Mesodermal cell (in vitro differentiated cells): ENCODE measurements around the gene PDXP.

ENCODE experiments used
- H3K27ac ChIP-seq: 2 replicates; pipeline ENCODE4 v1.7.0; 2013; ENCODE audit warnings: mild to moderate bottlenecking, low read depth, low read length, moderate library complexity; ENCODE audit not compliant: severe bottlenecking
- H3K36me3 ChIP-seq: 2 replicates; pipeline ENCODE4 v1.7.1; 2013; ENCODE audit warnings: mild to moderate bottlenecking, low read length, moderate library complexity; ENCODE audit not compliant: control insufficient read depth, insufficient read depth
- H3K4me1 ChIP-seq: one replicate; pipeline ENCODE4 v1.7.1; 2013; ENCODE audit warnings: mild to moderate bottlenecking, low read length; ENCODE audit not compliant: insufficient read depth, control insufficient read depth, poor library complexity, severe bottlenecking
- H3K4me3 ChIP-seq: 2 replicates; pipeline ENCODE4 v1.7.0; 2013; ENCODE audit warnings: low read length, control low read depth, mild to moderate bottlenecking; ENCODE audit not compliant: insufficient read depth, poor library complexity, severe bottlenecking; ENCODE audit errors: extremely low read depth
- H3K9me3 ChIP-seq: 2 replicates; pipeline ENCODE4 v1.7.1; 2013; ENCODE audit warnings: mild to moderate bottlenecking, low read length, moderate library complexity; ENCODE audit not compliant: control insufficient read depth
- WGBS, 2 experiments: methylation state at CpG; one replicate each; pipeline ENCODE4 v1.1.5; 2013; ENCODE audit warnings: missing lambda C conversion rate in 2 of 2; ENCODE audit not compliant: insufficient coverage in 2 of 2; 5-methylcytosine and 5-hydroxymethylcytosine counted together

PDXP gene

DNA sequence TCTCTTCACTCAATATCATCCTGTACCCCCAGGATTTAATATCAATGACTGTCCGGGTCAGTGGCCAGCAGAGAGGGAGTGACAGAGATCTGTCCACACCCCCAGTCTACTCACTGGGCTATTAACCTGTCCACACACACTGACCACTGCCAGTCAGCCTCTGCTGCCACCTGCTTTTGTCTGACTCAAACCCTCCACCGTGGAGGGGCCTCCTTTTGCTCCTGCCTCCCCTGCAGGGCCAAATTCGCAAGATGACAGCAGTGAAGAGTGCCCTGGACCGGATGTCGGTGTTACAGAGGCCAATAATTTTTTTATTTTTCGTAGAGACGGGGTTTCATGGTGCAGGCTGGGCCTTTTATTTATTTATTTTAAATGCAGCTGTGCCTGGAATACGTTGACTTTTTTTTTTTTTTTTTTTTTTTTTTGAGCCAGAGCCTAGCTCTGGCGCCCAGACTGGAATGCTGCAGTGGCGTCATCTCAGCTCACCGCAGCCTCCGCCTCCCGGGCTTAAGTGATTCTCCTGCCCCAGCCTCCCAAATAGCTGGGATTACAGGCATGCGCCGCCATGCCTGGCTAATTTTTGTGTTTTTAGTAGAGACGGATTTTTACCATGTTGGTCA, 5.1 kb downstream of the PDXP start:
- H3K27ac ChIP-seq: no peak overlapping the region
- H3K9me3 ChIP-seq: no peaks in the 10 kb centered on the region
- no peak overlapping the region for H3K4me3 ChIP-seq
- H3K4me1 ChIP-seq: peaks cover 18% of the 10 kb centered on the region
- 94 to 96% methylated on average over 11 to 12 of the region's 16 CpGs for WGBS, 2 experiments
- peaks cover 35% of the 10 kb centered on the region for H3K36me3 ChIP-seq

DNA sequence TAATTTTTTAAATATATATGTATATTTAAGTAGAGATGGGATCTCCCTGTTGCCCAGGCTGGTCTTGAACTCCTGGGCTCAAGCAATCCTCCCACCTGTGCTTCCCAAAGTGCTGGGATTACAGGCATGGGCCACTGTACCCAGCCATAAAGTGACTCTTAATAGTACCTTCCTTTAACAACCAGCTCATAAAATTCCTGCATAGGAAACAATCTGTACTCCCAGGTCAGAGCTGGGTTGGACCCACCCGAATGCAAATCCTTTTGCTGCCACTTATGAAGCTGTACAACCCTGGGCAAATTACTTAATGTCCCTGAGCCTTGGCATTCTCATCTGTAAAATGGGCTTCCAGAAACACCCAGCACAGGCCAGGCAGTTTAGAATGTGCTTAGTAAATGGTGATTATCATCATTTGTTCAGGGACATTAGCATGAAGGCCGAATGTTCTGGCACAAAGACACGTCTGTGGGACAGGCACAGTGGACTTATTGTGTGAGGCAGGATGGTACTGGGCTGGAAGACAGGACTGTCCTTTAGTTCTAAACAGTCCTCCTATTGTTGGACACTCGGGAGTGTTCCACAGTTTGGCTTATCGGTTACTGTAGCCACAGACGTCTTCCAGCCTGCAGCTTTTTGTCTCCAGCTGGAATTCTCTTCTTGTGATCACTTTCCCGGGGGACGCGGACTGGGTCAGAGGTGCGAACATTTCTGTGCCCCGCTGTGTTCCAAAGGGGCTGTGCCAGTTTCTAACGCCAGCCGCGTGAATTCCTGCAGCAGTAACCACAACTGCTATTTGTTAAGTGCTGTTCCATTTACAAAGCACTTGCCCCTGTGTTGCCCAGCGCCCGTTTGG, 6.0 kb downstream of the PDXP start:
- 84 to 92% methylated on average over 14 to 16 of the region's 16 CpGs for WGBS, 2 experiments
- Histone ChIP-seq H3K4me1 (peaks cover 18% of the 10 kb centered on the region), H3K27ac (peak overlapping the region; percentile 72), H3K36me3 (peaks cover 35% of the 10 kb centered on the region), H3K4me3 (no peak overlapping the region), H3K9me3 (no peaks in the 10 kb centered on the region)

DNA sequence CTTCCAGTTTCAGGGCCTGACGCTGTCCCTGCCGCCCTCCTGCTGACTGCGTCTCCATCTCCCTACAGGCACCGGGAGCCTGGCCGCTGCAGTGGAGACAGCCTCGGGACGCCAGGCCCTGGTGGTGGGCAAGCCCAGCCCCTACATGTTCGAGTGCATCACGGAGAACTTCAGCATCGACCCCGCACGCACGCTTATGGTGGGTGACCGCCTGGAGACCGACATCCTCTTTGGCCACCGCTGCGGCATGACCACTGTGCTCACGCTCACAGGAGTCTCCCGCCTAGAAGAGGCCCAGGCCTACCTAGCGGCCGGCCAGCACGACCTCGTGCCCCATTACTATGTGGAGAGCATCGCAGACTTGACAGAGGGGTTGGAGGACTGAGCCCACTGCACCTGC, 7.0 kb downstream of the PDXP start:
- Histone ChIP-seq H3K36me3 (peaks cover 35% of the 10 kb centered on the region), H3K4me1 (peaks cover 16% of the 10 kb centered on the region), H3K9me3 (no peaks in the 10 kb centered on the region), H3K4me3 (no peak overlapping the region), H3K27ac (no peak overlapping the region)
- 96 to 98% methylated on average over 20 to 24 of the region's 24 CpGs for WGBS, 2 experiments

DNA sequence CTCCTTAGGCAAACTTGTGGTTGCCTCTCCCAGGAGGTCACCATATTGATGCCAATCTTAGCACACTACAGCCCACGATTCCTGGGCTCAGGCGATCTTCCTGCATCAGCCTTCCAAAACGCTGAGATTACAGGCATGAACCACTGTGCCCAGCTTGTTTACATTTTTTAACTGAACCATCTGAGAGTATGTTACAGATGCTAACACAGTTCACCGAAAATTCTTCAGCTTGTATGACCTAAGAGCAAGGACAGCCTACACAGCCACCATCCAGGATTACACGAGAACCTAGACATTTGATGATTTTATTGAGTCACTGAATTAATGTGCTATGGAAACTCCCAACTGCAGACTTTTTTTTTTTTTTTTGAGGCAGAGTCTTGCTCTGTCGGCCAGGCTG, 11.1 kb downstream of the PDXP start:
- Histone ChIP-seq H3K9me3 (no peaks in the 10 kb centered on the region), H3K27ac (no peak overlapping the region), H3K4me1 (no peaks in the 10 kb centered on the region), H3K4me3 (no peak overlapping the region), H3K36me3 (peaks cover 30% of the 10 kb centered on the region)
- 93 to 94% methylated on average over 3 to 4 of the region's 6 CpGs for WGBS, 2 experiments

DNA sequence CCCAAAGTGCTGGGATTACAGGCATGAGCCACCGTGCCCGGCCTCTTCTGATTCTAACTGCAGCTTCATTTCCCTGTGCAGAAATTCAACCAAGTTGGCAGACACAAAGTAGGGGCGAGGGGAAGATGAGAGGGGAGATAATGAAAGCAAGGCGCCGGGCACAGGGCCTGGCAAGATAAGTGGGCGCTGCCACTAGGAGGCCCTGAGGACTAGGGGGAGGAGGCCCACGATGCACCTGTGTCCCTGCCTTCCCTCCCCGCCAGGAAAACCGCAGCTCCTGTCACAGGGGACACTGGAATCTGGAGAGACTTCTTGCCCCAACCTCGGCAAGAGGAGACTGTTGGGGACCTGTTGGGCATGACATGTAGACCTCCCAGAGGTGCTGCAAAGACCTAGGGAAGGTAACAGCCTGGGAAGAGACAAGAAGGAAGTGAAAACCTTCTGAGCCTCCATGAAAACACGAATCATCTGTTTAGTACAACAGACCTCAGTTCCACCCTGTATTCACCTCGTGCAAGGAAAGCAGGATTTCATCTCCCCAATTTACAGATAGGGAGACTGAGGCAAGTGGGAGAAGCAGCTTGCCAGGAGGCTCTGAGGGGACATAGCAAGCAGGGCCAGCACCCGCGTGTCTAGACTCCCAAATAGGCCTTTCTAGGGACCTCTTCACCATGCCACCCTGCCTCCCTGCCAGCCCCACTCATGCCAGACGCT, 13.8 kb downstream of the PDXP start:
- WGBS, 2 experiments: 87 to 89% methylated on average over 9 to 15 of the region's 15 CpGs
- H3K27ac ChIP-seq: no peak overlapping the region
- no peaks in the 10 kb centered on the region for H3K9me3 ChIP-seq
- peaks cover 5% of the 10 kb centered on the region for H3K36me3 ChIP-seq
- H3K4me1 ChIP-seq: peaks cover 4% of the 10 kb centered on the region
- no peak overlapping the region for H3K4me3 ChIP-seq

DNA sequence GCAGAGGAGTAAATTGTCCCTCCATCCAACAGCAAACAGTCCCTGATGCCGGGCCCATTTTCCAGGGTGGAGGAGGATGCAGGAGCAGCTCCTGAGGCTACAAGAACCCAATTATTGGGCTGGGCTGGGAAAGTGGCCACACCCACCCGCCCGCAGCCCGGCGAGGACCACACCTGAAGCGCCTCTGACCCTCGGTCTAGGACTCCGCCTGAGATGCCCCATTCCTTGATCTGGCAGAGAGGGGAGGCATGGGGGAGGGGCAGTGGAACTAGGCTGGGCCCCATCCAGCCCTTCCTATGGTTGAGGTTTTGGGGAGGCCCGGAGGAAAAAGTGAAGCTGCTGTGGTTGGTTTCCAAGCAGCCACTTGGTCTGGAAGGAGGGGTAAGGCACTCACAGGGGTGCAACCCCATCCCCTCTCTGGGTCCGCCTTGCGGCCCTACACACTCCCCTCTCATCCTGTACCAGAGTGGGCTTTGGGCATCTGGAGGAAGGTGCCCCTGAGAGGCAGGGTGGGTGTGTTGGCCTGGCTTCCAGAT, 14.5 kb downstream of the PDXP start:
- Histone ChIP-seq H3K4me1 (peaks cover 6% of the 10 kb centered on the region), H3K9me3 (no peaks in the 10 kb centered on the region), H3K36me3 (peaks cover under 1% of the 10 kb centered on the region), H3K27ac (no peak overlapping the region), H3K4me3 (no peak overlapping the region)
- 94 to 100% methylated on average over 5 to 8 of the region's 11 CpGs for WGBS, 2 experiments

DNA sequence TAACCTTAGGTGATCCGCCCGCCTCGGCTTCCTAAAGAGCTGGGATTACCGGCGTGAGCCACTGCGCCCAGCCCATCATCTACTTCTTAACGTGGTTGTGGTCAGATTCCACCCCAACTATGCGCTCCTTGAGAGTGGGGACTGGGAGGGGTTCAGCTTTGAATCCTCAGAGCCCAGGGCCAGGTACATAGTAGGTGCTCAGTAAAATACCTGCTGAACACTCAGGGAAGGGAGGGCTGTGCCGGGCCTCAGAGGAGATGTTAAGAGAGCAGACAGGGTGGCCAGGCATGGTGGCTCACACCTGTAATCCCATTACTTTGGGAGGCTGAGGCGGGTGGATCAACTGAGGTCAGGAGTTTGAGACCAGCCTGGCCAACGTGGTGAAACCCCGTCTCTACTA, 15.7 kb downstream of the PDXP start:
- WGBS, 2 experiments: 94 to 97% methylated on average over 7 to 8 of the region's 12 CpGs
- no peaks in the 10 kb centered on the region for H3K9me3 ChIP-seq
- H3K27ac ChIP-seq: no peak overlapping the region
- H3K36me3 ChIP-seq: peaks cover 5% of the 10 kb centered on the region
- H3K4me3 ChIP-seq: no peak overlapping the region
- peaks cover 6% of the 10 kb centered on the region for H3K4me1 ChIP-seq

DNA sequence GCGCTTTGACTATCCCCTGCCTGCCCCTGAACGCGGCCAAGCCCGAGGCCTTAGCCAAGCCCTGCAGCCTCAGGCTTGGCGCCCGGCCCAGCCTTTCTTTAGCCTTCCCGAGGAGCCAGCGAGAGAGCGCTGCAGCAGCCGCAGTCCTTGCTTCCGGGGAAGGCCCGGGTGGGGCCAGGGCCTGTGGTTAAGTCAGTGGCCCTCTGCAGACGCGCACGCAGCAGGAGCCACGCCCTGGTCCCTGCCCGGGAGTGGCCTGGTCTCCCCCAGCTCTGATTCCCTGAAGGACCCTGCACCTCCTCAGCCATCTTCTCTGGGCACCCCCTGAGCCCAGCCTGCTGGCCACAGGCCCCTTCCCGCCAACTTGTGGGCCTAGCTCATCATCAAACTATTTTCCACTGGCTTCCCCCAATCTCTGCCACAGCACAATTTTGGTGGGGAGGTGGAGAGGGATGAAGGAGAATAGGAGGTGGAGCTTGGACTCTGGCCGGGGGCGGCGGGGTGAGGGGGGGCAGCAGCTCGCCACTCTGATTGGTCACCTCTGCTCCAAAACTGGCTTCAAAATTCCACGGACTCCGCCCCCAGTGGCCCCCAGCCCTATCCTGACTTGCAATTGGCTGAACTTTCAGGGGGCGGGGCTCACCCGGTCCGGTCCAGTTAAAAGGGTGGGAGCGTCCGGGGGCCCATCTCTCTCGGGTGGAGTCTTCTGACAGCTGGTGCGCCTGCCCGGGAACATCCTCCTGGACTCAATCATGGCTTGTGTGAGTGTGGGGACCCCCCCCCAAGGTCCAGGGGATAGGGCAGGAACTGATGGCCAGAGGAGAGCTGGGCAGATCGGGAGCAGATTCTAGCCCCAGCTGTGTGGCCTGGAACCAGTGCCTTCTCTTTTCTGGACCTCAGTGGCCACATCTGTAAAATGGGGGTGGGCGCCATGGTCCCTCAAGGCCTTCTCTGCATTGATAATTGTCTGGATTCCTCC, 16.7 kb downstream of the PDXP start, which contains the start of gene LGALS1:
LGALS1 (plus strand) TSS at position 686 of the 979 bp plus-strand sequence; CDS start at position 753, 67 bp downstream.
- Histone ChIP-seq H3K27ac (peak within 1 kb of the TSS; percentile 88), H3K9me3 (no peaks in the 10 kb centered on the region), H3K4me1 (peaks cover 6% of the 10 kb centered on the region), H3K4me3 (peak within 1 kb of the TSS; percentile 52), H3K36me3 (peaks cover 9% of the 10 kb centered on the region)
- 32 to 53% methylated on average over 26 to 28 of the region's 34 CpGs for WGBS, 2 experiments

DNA sequence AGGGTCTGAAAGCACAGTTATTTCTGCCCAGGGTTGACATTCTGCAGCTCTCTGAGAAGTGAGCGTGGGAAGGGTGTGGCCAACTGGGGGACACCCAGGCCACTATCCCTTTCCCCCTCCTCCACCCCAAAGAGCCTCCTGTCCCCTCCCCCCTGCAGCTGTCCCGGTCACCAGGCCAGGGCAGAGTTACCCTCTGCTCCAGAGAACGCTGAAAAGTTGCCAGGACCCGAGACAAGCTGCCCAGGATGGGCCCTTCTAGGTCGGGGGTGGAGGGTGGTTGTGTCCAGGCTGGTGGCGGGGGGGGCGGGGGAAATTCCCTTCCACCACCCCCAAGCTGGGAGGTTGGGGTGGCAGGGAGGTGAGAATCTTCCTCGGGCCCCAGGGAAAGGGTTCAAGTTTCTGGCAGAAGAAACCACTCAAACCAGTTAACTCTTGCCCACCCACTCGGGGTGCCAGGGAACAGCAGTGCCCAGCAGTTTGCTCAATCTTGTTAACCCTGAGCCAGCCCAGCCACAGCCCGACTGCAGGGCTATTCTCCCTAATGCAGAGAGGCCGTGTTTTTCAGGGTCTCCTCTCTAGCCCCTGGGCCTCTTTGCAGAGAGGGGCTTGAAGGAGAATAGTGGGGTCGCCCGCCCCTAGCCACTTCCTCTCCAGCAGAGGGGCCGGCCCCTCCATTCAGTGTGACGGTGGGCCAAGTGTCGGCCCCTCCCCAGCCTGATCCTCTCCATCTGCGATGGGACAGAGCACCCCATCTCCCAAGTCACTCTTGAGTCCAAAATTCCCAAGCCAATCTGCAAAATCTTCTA, 17.6 kb downstream of the PDXP start:
- Histone ChIP-seq H3K27ac (peak overlapping the region; percentile 88), H3K36me3 (peaks cover 9% of the 10 kb centered on the region), H3K4me3 (peak overlapping the region; percentile 52), H3K9me3 (no peaks in the 10 kb centered on the region), H3K4me1 (peaks cover 6% of the 10 kb centered on the region)
- WGBS, 2 experiments: 19 to 45% methylated on average over 9 to 11 of the region's 17 CpGs
